Nephron progenitor cell (in vitro differentiated cells): ENCODE data around the gene MACROD2.

Experiments
- DNase-seq: peaks from one replicate; pipeline ENCODE4 v3.0.0; 2021
- H3K27ac Mint-ChIP-seq: 2 replicates; pipeline ENCODE4 v1.8.0; 2021; ENCODE audit warnings: mild to moderate bottlenecking, moderate library complexity, mixed read lengths
- H3K27me3 Mint-ChIP-seq: 2 replicates; pipeline ENCODE4 v1.8.0; 2021; ENCODE audit warnings: mild to moderate bottlenecking, low read depth, mixed read lengths; ENCODE audit not compliant: poor library complexity
- H3K36me3 Mint-ChIP-seq: 2 replicates; pipeline ENCODE4 v1.8.0; 2021; ENCODE audit warnings: low read depth, mixed read lengths
- H3K4me1 Mint-ChIP-seq: 2 replicates; pipeline ENCODE4 v1.8.0; 2021; ENCODE audit warnings: mixed read lengths
- H3K4me3 Mint-ChIP-seq: 2 replicates; pipeline ENCODE4 v1.8.0; 2021; ENCODE audit warnings: mild to moderate bottlenecking, moderate library complexity, mixed read lengths
- H3K9me3 Mint-ChIP-seq: 2 replicates; pipeline ENCODE4 v1.8.0; 2021; ENCODE audit warnings: mild to moderate bottlenecking, moderate library complexity, mixed read lengths
- TF ChIP-seq, protein P1 (sequence below): fragments of 200-600 bp; sonication (generic); IDR thresholded peaks from 2 replicates; pipeline ENCODE4 v1.5.0; 2021; ENCODE audit warnings: antibody characterized with exemption

The MACROD2 gene

GRCh38 chr20:16061351-16061750 is 2066.0 kb downstream of the MACROD2 start:
- DNase-seq, result peak; percentile 6
- Mint-ChIP-seq H3K9me3 (peaks cover 7% of the 10 kb centered on the region), H3K36me3 (no peaks in the 10 kb centered on the region), H3K4me1 (peaks cover 51% of the 10 kb centered on the region), H3K4me3 (peak overlapping the region; percentile 52), H3K27ac (peak overlapping the region; percentile 90), H3K27me3 (no peaks in the 10 kb centered on the region)
- TF ChIP-seq, protein P1, sequence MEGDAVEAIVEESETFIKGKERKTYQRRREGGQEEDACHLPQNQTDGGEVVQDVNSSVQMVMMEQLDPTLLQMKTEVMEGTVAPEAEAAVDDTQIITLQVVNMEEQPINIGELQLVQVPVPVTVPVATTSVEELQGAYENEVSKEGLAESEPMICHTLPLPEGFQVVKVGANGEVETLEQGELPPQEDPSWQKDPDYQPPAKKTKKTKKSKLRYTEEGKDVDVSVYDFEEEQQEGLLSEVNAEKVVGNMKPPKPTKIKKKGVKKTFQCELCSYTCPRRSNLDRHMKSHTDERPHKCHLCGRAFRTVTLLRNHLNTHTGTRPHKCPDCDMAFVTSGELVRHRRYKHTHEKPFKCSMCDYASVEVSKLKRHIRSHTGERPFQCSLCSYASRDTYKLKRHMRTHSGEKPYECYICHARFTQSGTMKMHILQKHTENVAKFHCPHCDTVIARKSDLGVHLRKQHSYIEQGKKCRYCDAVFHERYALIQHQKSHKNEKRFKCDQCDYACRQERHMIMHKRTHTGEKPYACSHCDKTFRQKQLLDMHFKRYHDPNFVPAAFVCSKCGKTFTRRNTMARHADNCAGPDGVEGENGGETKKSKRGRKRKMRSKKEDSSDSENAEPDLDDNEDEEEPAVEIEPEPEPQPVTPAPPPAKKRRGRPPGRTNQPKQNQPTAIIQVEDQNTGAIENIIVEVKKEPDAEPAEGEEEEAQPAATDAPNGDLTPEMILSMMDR, result no peak

DNA sequence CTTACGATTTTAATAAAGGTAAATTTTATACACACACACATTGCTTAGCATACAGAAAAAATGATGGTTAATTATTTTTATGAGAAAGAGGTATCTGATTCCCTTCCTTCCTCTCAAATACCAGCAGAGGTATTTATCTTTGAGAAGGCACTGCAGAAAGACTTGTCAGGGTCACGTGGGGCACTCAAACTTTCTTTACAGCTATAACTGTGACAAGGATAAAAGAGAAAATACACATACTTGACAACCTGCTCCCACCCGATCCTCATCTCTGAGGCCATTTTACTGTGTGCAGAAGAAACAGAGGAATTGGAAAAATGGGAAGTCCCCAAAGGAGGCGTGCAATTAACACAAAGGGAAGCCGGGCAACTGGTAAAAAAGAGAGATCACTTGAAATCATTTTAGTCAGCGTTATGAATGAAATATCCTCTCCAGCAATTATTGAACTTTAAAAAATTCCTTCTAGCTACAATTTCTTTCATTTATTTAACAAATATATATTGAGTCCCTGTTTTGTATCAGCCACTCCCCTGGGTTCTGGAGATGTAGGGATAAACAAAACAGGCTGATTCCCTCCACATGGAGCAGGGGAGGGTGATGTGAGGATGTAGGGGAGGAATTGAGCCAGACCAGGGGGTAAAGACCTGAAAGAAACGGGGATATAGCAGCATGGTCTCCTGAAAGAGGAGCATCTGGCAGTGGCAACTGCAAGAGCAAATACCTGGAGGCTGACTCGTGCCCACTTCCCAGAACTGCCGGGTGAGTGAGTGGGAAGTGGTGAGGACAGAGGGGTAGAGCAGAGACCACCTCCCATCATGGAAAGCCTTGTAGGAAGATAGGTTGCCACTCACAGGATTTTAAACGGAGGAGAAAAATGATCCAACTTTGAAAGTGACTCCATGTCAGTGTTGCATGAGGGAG is 2067.6 kb downstream of the MACROD2 start:
- H3K27ac Mint-ChIP-seq, result peak overlapping the region; percentile 86
- no peak overlapping the region for H3K4me3 Mint-ChIP-seq
- H3K4me1 Mint-ChIP-seq, result peaks cover 51% of the 10 kb centered on the region
- TF ChIP-seq, protein P1, result no peak
- no peaks in the 10 kb centered on the region for H3K27me3 Mint-ChIP-seq
- DNase-seq, result no peak
- peaks cover 11% of the 10 kb centered on the region for H3K9me3 Mint-ChIP-seq
- H3K36me3 Mint-ChIP-seq, result no peaks in the 10 kb centered on the region

GRCh38 chr20:16063881-16064280 is 2068.6 kb downstream of the MACROD2 start:
- no peaks in the 10 kb centered on the region for H3K27me3 Mint-ChIP-seq
- no peak overlapping the region for H3K27ac Mint-ChIP-seq
- H3K4me3 Mint-ChIP-seq, result no peak overlapping the region
- H3K9me3 Mint-ChIP-seq, result peaks cover 14% of the 10 kb centered on the region
- TF ChIP-seq, protein P1, result no peak
- DNase-seq, result no peak
- no peaks in the 10 kb centered on the region for H3K36me3 Mint-ChIP-seq
- H3K4me1 Mint-ChIP-seq, result peaks cover 44% of the 10 kb centered on the region

DNA sequence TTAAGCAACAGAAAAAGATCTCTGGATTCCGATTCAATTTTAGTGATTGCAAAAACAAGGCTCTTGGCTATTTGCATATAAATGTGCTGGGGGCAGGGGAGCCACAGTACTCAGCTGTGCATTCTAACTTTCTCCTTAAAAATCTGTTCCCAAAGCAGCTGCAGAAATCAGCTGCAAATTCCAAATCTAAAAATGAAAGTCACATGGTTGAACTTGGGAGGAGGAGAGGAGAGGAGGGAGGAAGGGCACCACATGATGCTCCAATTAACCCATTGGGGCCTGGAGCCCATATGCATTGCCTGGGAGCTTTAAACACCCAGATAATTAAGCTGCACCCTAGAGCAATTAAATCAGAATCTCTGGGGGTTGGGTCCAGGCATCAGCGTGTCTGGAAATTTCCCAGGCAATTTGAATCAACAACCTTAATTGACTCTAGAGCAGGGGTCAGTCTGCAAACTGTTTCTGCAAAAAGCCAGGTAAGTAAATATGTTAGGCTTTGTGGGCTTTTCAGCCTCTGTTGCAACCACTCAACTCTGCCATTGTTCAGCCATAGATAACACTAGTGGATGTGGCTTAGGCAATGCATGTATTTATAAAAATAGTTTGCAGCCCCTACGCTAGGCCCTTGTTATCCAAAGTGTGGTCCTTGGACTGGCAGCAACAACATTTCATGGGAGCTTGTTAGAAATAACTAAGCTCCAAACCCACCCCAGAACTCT is 2069.8 kb downstream of the MACROD2 start:
- H3K27me3 Mint-ChIP-seq, result no peaks in the 10 kb centered on the region
- no peak overlapping the region for H3K4me3 Mint-ChIP-seq
- H3K9me3 Mint-ChIP-seq, result peaks cover 12% of the 10 kb centered on the region
- TF ChIP-seq, protein P1, result no peak
- no peaks in the 10 kb centered on the region for H3K36me3 Mint-ChIP-seq
- no peak for DNase-seq
- peaks cover 40% of the 10 kb centered on the region for H3K4me1 Mint-ChIP-seq
- no peak overlapping the region for H3K27ac Mint-ChIP-seq

DNA sequence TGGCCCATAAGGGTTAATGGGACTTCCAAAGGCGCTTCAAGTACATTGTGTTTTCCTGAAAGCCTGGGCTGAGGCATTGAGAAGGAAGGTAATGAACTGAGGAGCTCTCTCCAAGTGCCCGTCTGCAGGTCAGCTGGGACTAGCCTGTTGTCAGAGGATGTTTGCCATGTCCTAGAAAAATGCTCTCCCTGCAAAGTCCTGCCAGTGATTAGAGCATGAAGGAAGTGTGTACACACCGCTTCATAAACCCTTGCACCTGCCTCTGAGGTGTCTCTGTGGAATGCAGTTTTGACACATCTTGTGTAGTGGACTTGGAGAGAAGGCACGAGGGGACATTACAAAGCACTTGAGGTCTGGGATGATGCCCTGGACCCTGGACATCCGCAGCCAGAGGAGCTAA is 2071.3 kb downstream of the MACROD2 start:
- no peak overlapping the region for H3K4me3 Mint-ChIP-seq
- H3K36me3 Mint-ChIP-seq, result no peaks in the 10 kb centered on the region
- TF ChIP-seq, protein P1, result no peak
- H3K9me3 Mint-ChIP-seq, result peaks cover 18% of the 10 kb centered on the region
- peaks cover 32% of the 10 kb centered on the region for H3K4me1 Mint-ChIP-seq
- DNase-seq, result no peak
- no peak overlapping the region for H3K27ac Mint-ChIP-seq
- H3K27me3 Mint-ChIP-seq, result no peaks in the 10 kb centered on the region
